ENCODE measurements around the gene TMEM132D.

- TF ChIP-seq CTCF (IDR thresholded peaks at IDR 0.05) (no peak), POLR2A (IDR thresholded peaks at IDR 0.05) (no peak)
Observed at GRCh38 chr12:129084875-129085826, 818.7 kb downstream of the TMEM132D start.
